Dedifferentiated amniotic fluid mesenchymal stem cell (primary cell): ENCODE results near the gene TOR4A.
A peak's percentile ranks its signal among the peaks of the same experiment; 100 is the strongest.

Experiments
- DNase-seq: peaks from one replicate; pipeline ENCODE4 v3.0.0-alpha.2; 2016; ENCODE audit errors: extremely low spot score

TOR4A gene

GRCh38 chr9:137277329-137278041 is at the start of gene TOR4A:
Gene TOR4A, plus strand, starts transcription at chr9:137277726. Its CDS starts 964 bp downstream, at chr9:137278690.
- peak; percentile 64 for DNase-seq

- DNase-seq = no peak
These were observed 49.5 kb upstream of the TOR4A start for GRCh38 chr9:137227853-137228505.

GRCh38 chr9:137228506-137228967 is 49.0 kb upstream of the TOR4A start:
- DNase-seq = no peak

GRCh38 chr9:137228968-137229896 is 48.3 kb upstream of the TOR4A start:
- DNase-seq = no peak

GRCh38 chr9:137229903-137230704 is 47.4 kb upstream of the TOR4A start:
- DNase-seq = no peak

GRCh38 chr9:137230705-137231371 is 46.7 kb upstream of the TOR4A start, which contains the start of gene SLC34A3:
Gene SLC34A3, plus strand, starts transcription at chr9:137230901. Its CDS starts 802 bp downstream, at chr9:137231703.
- no peak for DNase-seq

GRCh38 chr9:137231372-137232039 is 46.0 kb upstream of the TOR4A start:
- DNase-seq = no peak

- no peak for DNase-seq
These were observed 45.4 kb upstream of the TOR4A start for GRCh38 chr9:137232101-137232500.

GRCh38 chr9:137232510-137232909 is 45.0 kb upstream of the TOR4A start:
- no peak for DNase-seq

- DNase-seq = no peak
These were observed 44.2 kb upstream of the TOR4A start for GRCh38 chr9:137233143-137233980.

GRCh38 chr9:137234055-137234697 is 43.4 kb upstream of the TOR4A start:
- DNase-seq = no peak

GRCh38 chr9:137234758-137235423 is 42.6 kb upstream of the TOR4A start:
- DNase-seq = no peak

GRCh38 chr9:137235424-137236237 is 41.9 kb upstream of the TOR4A start:
- no peak for DNase-seq

- peak; percentile 58 for DNase-seq
These were observed 41.1 kb upstream of the TOR4A start for GRCh38 chr9:137236238-137236935.

- DNase-seq = no peak
These were observed 40.5 kb upstream of the TOR4A start for GRCh38 chr9:137236936-137237421.
